HepG2 (cell line): ENCODE measurements around the gene ADI1. TPM values are rescaled to one million over a fixed set of nuclear protein-coding genes. Genes with fewer than 3 reads are reported as not detected.

Source experiments
- MAFG ChIP-seq: sonication (generic); formaldehyde crosslinking; IDR thresholded peaks from 2 replicates; pipeline ENCODE4 v1.5.1; 2020; ENCODE audit warnings: mild to moderate bottlenecking, missing genetic modification reagents
- NAIF1 ChIP-seq: sonication (generic); formaldehyde crosslinking; IDR thresholded peaks from 2 replicates; pipeline ENCODE4 v1.5.0; 2020; ENCODE audit warnings: mild to moderate bottlenecking, missing genetic modification reagents, borderline replicate concordance
- NCOA1 ChIP-seq: sonication (generic); formaldehyde crosslinking; IDR thresholded peaks from 2 replicates; pipeline ENCODE4 v1.9.0; 2021; ENCODE audit warnings: missing genetic modification reagents
- PHF21A ChIP-seq: sonication (generic); formaldehyde crosslinking; IDR thresholded peaks from 2 replicates; pipeline ENCODE4 v1.5.0; 2020; ENCODE audit warnings: mild to moderate bottlenecking, missing genetic modification reagents
- PHF8 ChIP-seq: sonication (generic); formaldehyde crosslinking; IDR thresholded peaks from 2 replicates; pipeline ENCODE4 v1.5.0; 2020; ENCODE audit warnings: missing genetic modification reagents
- SMC3 ChIP-seq: IDR thresholded peaks from 2 replicates; pipeline ENCODE4 v1.6.1; 2011; ENCODE audit warnings: low read length, improper control_type of control experiment
- SRSF4 ChIP-seq: fragments of 200-400 bp; formaldehyde crosslinking; IDR thresholded peaks from one replicate; pipeline ENCODE4 v1.6.1; 2018; ENCODE audit warnings: mild to moderate bottlenecking, low read depth, low read length, moderate library complexity; ENCODE audit not compliant: poor library complexity, severe bottlenecking
- STAT6 ChIP-seq: sonication (generic); formaldehyde crosslinking; IDR thresholded peaks from 2 replicates; pipeline ENCODE4 v1.4.0; 2020; ENCODE audit warnings: missing genetic modification reagents, mild to moderate bottlenecking, borderline replicate concordance
- TOPORS ChIP-seq: sonication (generic); formaldehyde crosslinking; IDR thresholded peaks from 2 replicates; pipeline ENCODE4 v1.8.0; 2023; ENCODE audit warnings: mild to moderate bottlenecking, missing genetic modification reagents
- ZNF3 ChIP-seq: IDR thresholded peaks from 2 replicates; pipeline ENCODE4 v1.7.0; 2017; ENCODE audit warnings: inconsistent platforms
- ZNF317 ChIP-seq: sonication (generic); formaldehyde crosslinking; IDR thresholded peaks from 2 replicates; pipeline ENCODE4 v1.5.0; 2020; ENCODE audit warnings: mild to moderate bottlenecking, missing genetic modification reagents
- ZNF530 ChIP-seq: sonication (generic); formaldehyde crosslinking; IDR thresholded peaks from 2 replicates; pipeline ENCODE4 v1.5.0; 2020; ENCODE audit warnings: low read depth, mild to moderate bottlenecking, missing genetic modification reagents
- ZNF800 ChIP-seq: sonication (generic); formaldehyde crosslinking; IDR thresholded peaks from 2 replicates; pipeline ENCODE4 v1.4.0; 2020; ENCODE audit warnings: missing genetic modification reagents
- polyA plus RNA-seq, 8 experiments: library from polyadenylated mRNA; depleted of rRNA in 3 of 8; stranded (reverse) in 7 of 8; unstranded in 1 of 8; fragments of >200 nt; fragmentation: Illumina TruSeq in 4 of 8; extraction: Trizol in 4 of 8; gene quantifications; 2 replicates each; pipeline versions ENCODE4 v1.2.1 to v1.2.3, GENCODE V29; 2011 to 2016; ENCODE audit warnings: low read depth in 4 of 8, missing spikeins in 1 of 8, mixed read lengths in 1 of 8; ENCODE audit not compliant: insufficient read depth in 1 of 8
- total RNA-seq, 5 experiments: library from RNA; depleted of rRNA; stranded (reverse); fragments of >200 nt; fragmentation: Illumina TruSeq; extraction: Trizol; gene quantifications; 2 replicates each; pipeline ENCODE4 v1.2.3, GENCODE V29; 2016; ENCODE audit warnings: low read depth in 1 of 5
- TF ChIP-seq, protein P1 (sequence below): sonication (generic); formaldehyde crosslinking; IDR thresholded peaks from 2 replicates; pipeline ENCODE4 v1.5.1; 2020; ENCODE audit warnings: mild to moderate bottlenecking, missing genetic modification reagents
- TF ChIP-seq, protein P2 (sequence below): IDR thresholded peaks from 2 replicates; pipeline ENCODE4 v1.6.1; 2016; ENCODE audit warnings: low read depth, missing genetic modification reagents, missing compliant biosample characterization

Gene ADI1
- total and polyA plus RNA-seq, 2 of the 13 experiments (the other 11 are each of a cell fraction or from before 2014, with no cell fraction given): 28.7 to 123 TPM

GRCh38 chr2:3480352-3481010 is 38.9 kb downstream of the ADI1 start (continued):
- no peak for TF ChIP-seq ZNF800 (CRISPR knock-in tag)
- TF ChIP-seq, protein P1, sequence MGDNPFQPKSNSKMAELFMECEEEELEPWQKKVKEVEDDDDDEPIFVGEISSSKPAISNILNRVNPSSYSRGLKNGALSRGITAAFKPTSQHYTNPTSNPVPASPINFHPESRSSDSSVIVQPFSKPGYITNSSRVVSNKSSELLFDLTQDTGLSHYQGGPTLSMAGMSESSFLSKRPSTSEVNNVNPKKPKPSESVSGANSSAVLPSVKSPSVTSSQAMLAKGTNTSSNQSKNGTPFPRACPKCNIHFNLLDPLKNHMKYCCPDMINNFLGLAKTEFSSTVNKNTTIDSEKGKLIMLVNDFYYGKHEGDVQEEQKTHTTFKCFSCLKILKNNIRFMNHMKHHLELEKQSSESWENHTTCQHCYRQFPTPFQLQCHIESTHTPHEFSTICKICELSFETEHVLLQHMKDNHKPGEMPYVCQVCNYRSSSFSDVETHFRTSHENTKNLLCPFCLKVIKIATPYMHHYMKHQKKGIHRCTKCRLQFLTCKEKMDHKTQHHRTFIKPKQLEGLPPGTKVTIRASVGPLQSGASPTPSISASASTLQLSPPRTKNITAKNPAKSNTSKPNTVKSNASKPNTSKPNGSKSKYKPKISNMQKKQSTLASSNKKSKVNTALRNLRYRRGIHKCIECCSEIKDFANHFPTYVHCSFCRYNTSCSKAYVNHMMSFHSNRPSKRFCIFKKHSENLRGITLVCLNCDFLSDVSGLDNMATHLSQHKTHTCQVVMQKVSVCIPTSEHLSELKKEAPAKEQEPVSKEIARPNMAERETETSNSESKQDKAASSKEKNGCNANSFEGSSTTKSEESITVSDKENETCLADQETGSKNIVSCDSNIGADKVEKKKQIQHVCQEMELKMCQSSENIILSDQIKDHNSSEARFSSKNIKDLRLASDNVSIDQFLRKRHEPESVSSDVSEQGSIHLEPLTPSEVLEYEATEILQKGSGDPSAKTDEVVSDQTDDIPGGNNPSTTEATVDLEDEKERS: 0 out of 2 replicates have a peak, but pooled peaks have one; percentile 37
- no peak for TF ChIP-seq TOPORS
- TF ChIP-seq PHF8: no peak
- no peak for TF ChIP-seq ZNF3
- TF ChIP-seq, protein P2, sequence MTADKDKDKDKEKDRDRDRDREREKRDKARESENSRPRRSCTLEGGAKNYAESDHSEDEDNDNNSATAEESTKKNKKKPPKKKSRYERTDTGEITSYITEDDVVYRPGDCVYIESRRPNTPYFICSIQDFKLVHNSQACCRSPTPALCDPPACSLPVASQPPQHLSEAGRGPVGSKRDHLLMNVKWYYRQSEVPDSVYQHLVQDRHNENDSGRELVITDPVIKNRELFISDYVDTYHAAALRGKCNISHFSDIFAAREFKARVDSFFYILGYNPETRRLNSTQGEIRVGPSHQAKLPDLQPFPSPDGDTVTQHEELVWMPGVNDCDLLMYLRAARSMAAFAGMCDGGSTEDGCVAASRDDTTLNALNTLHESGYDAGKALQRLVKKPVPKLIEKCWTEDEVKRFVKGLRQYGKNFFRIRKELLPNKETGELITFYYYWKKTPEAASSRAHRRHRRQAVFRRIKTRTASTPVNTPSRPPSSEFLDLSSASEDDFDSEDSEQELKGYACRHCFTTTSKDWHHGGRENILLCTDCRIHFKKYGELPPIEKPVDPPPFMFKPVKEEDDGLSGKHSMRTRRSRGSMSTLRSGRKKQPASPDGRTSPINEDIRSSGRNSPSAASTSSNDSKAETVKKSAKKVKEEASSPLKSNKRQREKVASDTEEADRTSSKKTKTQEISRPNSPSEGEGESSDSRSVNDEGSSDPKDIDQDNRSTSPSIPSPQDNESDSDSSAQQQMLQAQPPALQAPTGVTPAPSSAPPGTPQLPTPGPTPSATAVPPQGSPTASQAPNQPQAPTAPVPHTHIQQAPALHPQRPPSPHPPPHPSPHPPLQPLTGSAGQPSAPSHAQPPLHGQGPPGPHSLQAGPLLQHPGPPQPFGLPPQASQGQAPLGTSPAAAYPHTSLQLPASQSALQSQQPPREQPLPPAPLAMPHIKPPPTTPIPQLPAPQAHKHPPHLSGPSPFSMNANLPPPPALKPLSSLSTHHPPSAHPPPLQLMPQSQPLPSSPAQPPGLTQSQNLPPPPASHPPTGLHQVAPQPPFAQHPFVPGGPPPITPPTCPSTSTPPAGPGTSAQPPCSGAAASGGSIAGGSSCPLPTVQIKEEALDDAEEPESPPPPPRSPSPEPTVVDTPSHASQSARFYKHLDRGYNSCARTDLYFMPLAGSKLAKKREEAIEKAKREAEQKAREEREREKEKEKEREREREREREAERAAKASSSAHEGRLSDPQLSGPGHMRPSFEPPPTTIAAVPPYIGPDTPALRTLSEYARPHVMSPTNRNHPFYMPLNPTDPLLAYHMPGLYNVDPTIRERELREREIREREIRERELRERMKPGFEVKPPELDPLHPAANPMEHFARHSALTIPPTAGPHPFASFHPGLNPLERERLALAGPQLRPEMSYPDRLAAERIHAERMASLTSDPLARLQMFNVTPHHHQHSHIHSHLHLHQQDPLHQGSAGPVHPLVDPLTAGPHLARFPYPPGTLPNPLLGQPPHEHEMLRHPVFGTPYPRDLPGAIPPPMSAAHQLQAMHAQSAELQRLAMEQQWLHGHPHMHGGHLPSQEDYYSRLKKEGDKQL (CRISPR knock-in tag): no peak
- no peak for TF ChIP-seq NAIF1 (CRISPR knock-in tag)
- TF ChIP-seq MAFG (CRISPR knock-in tag): no peak
- TF ChIP-seq STAT6 (CRISPR knock-in tag): no peak
- no peak for TF ChIP-seq SRSF4
- no peak for TF ChIP-seq NCOA1 (CRISPR knock-in tag)
- no peak for TF ChIP-seq ZNF530 (CRISPR knock-in tag)
- no peak for TF ChIP-seq SMC3
- peak; percentile 44; the same call in 1 of the 2 replicates for TF ChIP-seq PHF21A (CRISPR knock-in tag)
- no peak for TF ChIP-seq ZNF317 (CRISPR knock-in tag)
